Esophagus squamous epithelium (tissue), 5 donors: Measurements from ENCODE around the gene HOGA1. TPM values are rescaled to one million over a fixed set of nuclear protein-coding genes. Genes with fewer than 3 reads are reported as not detected.

Experiments used
- DNase-seq: peaks from one replicate; lab custom pipeline; 2025; lab: John Stamatoyannopoulos, UW
- H3K27ac ChIP-seq, 4 donors: fragments of 200-600 bp; sonication (generic); one replicate each; pipeline ENCODE4 v1.5.1; 2016 to 2019; ENCODE audit warnings: mild to moderate bottlenecking in 1 of 4
- H3K27me3 ChIP-seq, 4 donors: fragments of 200-600 bp; sonication (generic); 1 replicate in 3 of 4; 2 replicates in 1 of 4; pipeline versions ENCODE4 v1.5.1 to v1.6.0; 2017 to 2021; ENCODE audit warnings: antibody characterized with exemption in 1 of 4
- H3K36me3 ChIP-seq, 3 donors: fragments of 200-600 bp; sonication (generic); one replicate each; pipeline ENCODE4 v1.5.1; 2016 to 2019
- H3K4me1 ChIP-seq, 3 donors: fragments of 200-600 bp; sonication (generic); one replicate each; pipeline ENCODE4 v1.5.1; 2017 to 2019
- H3K4me3 ChIP-seq, 4 donors: fragments of 200-600 bp; sonication (generic); 1 replicate in 3 of 4; 2 replicates in 1 of 4; pipeline ENCODE4 v1.5.1; 2016 to 2019; ENCODE audit warnings: mild to moderate bottlenecking in 2 of 4, moderate library complexity in 1 of 4
- H3K9me3 ChIP-seq, 3 donors: fragments of 200-600 bp; sonication (generic); one replicate each; pipeline ENCODE4 v1.5.1; 2016 to 2019
- CTCF ChIP-seq, 6 experiments: fragments of 450-650 bp in 4 of 6; fragments of 200-600 bp in 2 of 6; sonication (generic) in 2 of 6; IDR thresholded peaks; one replicate each; pipeline ENCODE4 v1.5.1; 2016 to 2019; ENCODE audit warnings: antibody characterized with exemption in 6 of 6, mild to moderate bottlenecking in 4 of 6, moderate library complexity in 4 of 6
- POLR2A ChIP-seq, 4 donors: fragments of 450-650 bp; IDR thresholded peaks; one replicate each; pipeline ENCODE4 v1.6.1; 2017; ENCODE audit warnings: antibody characterized with exemption in 4 of 4, mild to moderate bottlenecking in 4 of 4, moderate library complexity in 3 of 4
- WGBS, 2 donors: methylation state at CpG; one replicate each; pipeline ENCODE4 v1.1.5; 2018; 5-methylcytosine and 5-hydroxymethylcytosine counted together
- intact Hi-C: fragments of 100-400 bp; cut with DNase I; formaldehyde crosslinking; loops from one replicate; pipeline ENCODE4 v1.15.0; 2022
- total RNA-seq, 4 donors: library from RNA; depleted of rRNA; stranded (reverse); fragments of >200 nt; gene quantifications; one replicate each; pipeline ENCODE4 v1.1.0, GENCODE V29; 2016
- donor health status: DM: yes; HTN: yes; CAD: no.

Gene HOGA1
- total RNA-seq, 4 donors from 2014 or later, result 0.62 to 1.1 (median 1.1) TPM

GRCh38 chr10:97546456-97547270 lies 37.5 kb upstream of the HOGA1 start:
- Histone ChIP-seq H3K4me3 (no peak overlapping the region), H3K27me3 (peaks cover 0 to 8% (median 0%) of the 10 kb centered on the region in 4 donors), H3K4me1 (peaks cover 13 to 71% (median 36%) of the 10 kb centered on the region in 3 donors), H3K27ac (no peak overlapping the region), H3K9me3 (no peaks in the 10 kb centered on the region), H3K36me3 (no peaks in the 10 kb centered on the region)
- intact Hi-C loops, result no loop called here
- 89 to 90% methylated on average over 9 to 15 of the region's 18 CpGs for WGBS, 2 donors
- no peak for TF ChIP-seq POLR2A (IDR thresholded peaks at IDR 0.05)
- TF ChIP-seq CTCF (IDR thresholded peaks at IDR 0.05), result no peak
- no peak for DNase-seq

- intact Hi-C loops, result no loop called here
- WGBS, 2 donors, result 73 to 79% methylated on average over 4 of the region's 4 CpGs
Measured at GRCh38 chr10:97547271-97547600, 37.0 kb upstream of the HOGA1 start.

GRCh38 chr10:97547962-97548361 lies 36.2 kb upstream of the HOGA1 start:
- TF ChIP-seq CTCF (IDR thresholded peaks at IDR 0.05) (no peak), POLR2A (IDR thresholded peaks at IDR 0.05) (no peak)
- Histone ChIP-seq H3K4me3 (no peak overlapping the region), H3K27me3 (peaks cover 0 to 8% (median 0%) of the 10 kb centered on the region in 4 donors), H3K9me3 (no peaks in the 10 kb centered on the region), H3K36me3 (no peaks in the 10 kb centered on the region), H3K4me1 (peaks cover under 1 to 58% (median 24%) of the 10 kb centered on the region in 3 donors), H3K27ac (no peak overlapping the region)
- 63 to 80% methylated on average over 3 to 4 of the region's 4 CpGs for WGBS, 2 donors
- no peak for DNase-seq
- intact Hi-C loops, result no loop called here

More at GRCh38 chr10:97547271-97547600, 37.0 kb upstream of the HOGA1 start:
- no peak for DNase-seq
- Histone ChIP-seq H3K4me1 (peaks cover 8 to 65% (median 31%) of the 10 kb centered on the region in 3 donors), H3K9me3 (no peaks in the 10 kb centered on the region), H3K27ac (no peak overlapping the region), H3K4me3 (no peak overlapping the region), H3K36me3 (no peaks in the 10 kb centered on the region), H3K27me3 (peaks cover 0 to 8% (median 0%) of the 10 kb centered on the region in 4 donors)
- TF ChIP-seq POLR2A (IDR thresholded peaks at IDR 0.05) (no peak), CTCF (IDR thresholded peaks at IDR 0.05) (no peak)

- 64 to 82% methylated on average over 5 to 13 of the region's 13 CpGs for WGBS, 2 donors
- no peak overlapping the region for H3K4me3 ChIP-seq
- no peaks in the 10 kb centered on the region for H3K9me3 ChIP-seq
- TF ChIP-seq POLR2A (IDR thresholded peaks at IDR 0.05) (no peak), CTCF (IDR thresholded peaks at IDR 0.05) (no peak)
- no peak overlapping the region for H3K27ac ChIP-seq
- DNase-seq, result no peak
- intact Hi-C loops, result no loop called here
- H3K27me3 ChIP-seq, result peaks cover 0 to 8% (median 0%) of the 10 kb centered on the region in 4 donors
- peaks cover 0 to 57% (median 19%) of the 10 kb centered on the region in 3 donors for H3K4me1 ChIP-seq
- H3K36me3 ChIP-seq, result no peaks in the 10 kb centered on the region
Measured at GRCh38 chr10:97548828-97549455, 35.2 kb upstream of the HOGA1 start.
